ENCODE measurements around the gene ART1.

The ART1 gene

GRCh38 chr11:3667149-3668035 is 22.5 kb downstream of the ART1 start:
- no peak overlapping the region for H3K4me3 ChIP-seq (ENCODE audit: low read length)
- DNase-seq (ENCODE audit: low read depth) = no peak
- TF ChIP-seq CTCF (IDR thresholded peaks at IDR 0.05; ENCODE audit: insufficient read depth, low read depth, low read length, missing control alignments) = no peak

GRCh38 chr11:3669128-3669527 is 24.2 kb downstream of the ART1 start:
- no peak for TF ChIP-seq CTCF (IDR thresholded peaks at IDR 0.05; ENCODE audit: insufficient read depth, low read depth, low read length, missing control alignments)
- no peak overlapping the region for H3K4me3 ChIP-seq (ENCODE audit: low read length)

GRCh38 chr11:3669742-3670183 is 24.8 kb downstream of the ART1 start:
- no peak overlapping the region for H3K4me3 ChIP-seq (ENCODE audit: low read length)
- DNase-seq (ENCODE audit: low read depth) = no peak
- no peak for TF ChIP-seq CTCF (IDR thresholded peaks at IDR 0.05; ENCODE audit: insufficient read depth, low read depth, low read length, missing control alignments)

More at GRCh38 chr11:3669128-3669527, 24.2 kb downstream of the ART1 start:
- DNase-seq (ENCODE audit: low read depth) = no peak

GRCh38 chr11:3671334-3672254 is 26.7 kb downstream of the ART1 start, which contains the start of gene CHRNA10:
Gene CHRNA10 (minus strand): TSS chr11:3671384. CDS start chr11:3671312, 72 bp downstream.
- DNase-seq (ENCODE audit: low read depth) = no peak
- no peak for TF ChIP-seq CTCF (IDR thresholded peaks at IDR 0.05; ENCODE audit: insufficient read depth, low read depth, low read length, missing control alignments)
- no peak within 1 kb of the TSS for H3K4me3 ChIP-seq (ENCODE audit: low read length)

GRCh38 chr11:3674189-3674588 is 29.3 kb downstream of the ART1 start:
- TF ChIP-seq CTCF (IDR thresholded peaks at IDR 0.05; ENCODE audit: insufficient read depth, low read depth, low read length, missing control alignments) = no peak
- DNase-seq (ENCODE audit: low read depth) = peak; percentile 97

GRCh38 chr11:3675971-3676370 is 31.0 kb downstream of the ART1 start:
- H3K4me3 ChIP-seq (ENCODE audit: low read length) = no peak overlapping the region
- no peak for TF ChIP-seq CTCF (IDR thresholded peaks at IDR 0.05; ENCODE audit: insufficient read depth, low read depth, low read length, missing control alignments)
- DNase-seq (ENCODE audit: low read depth) = peak; percentile 20

More at GRCh38 chr11:3674189-3674588, 29.3 kb downstream of the ART1 start:
- no peak overlapping the region for H3K4me3 ChIP-seq (ENCODE audit: low read length)

Data from epithelial cell of esophagus (primary cell).